Nephron progenitor cell (in vitro differentiated cells): ENCODE results near the gene POLL.
A peak's percentile ranks its signal among the peaks of the same experiment; 100 is the strongest.

Source experiments
- DNase-seq: peaks from one replicate; pipeline ENCODE4 v3.0.0; 2021
- H3K27ac Mint-ChIP-seq: 2 replicates; pipeline ENCODE4 v1.8.0; 2021; ENCODE audit warnings: mild to moderate bottlenecking, moderate library complexity, mixed read lengths
- H3K27me3 Mint-ChIP-seq: 2 replicates; pipeline ENCODE4 v1.8.0; 2021; ENCODE audit warnings: mild to moderate bottlenecking, low read depth, mixed read lengths; ENCODE audit not compliant: poor library complexity
- H3K36me3 Mint-ChIP-seq: 2 replicates; pipeline ENCODE4 v1.8.0; 2021; ENCODE audit warnings: low read depth, mixed read lengths
- H3K4me1 Mint-ChIP-seq: 2 replicates; pipeline ENCODE4 v1.8.0; 2021; ENCODE audit warnings: mixed read lengths
- H3K4me3 Mint-ChIP-seq: 2 replicates; pipeline ENCODE4 v1.8.0; 2021; ENCODE audit warnings: mild to moderate bottlenecking, moderate library complexity, mixed read lengths
- H3K9me3 Mint-ChIP-seq: 2 replicates; pipeline ENCODE4 v1.8.0; 2021; ENCODE audit warnings: mild to moderate bottlenecking, moderate library complexity, mixed read lengths
- CTCF ChIP-seq: fragments of 200-600 bp; sonication (generic); IDR thresholded peaks from 2 replicates; pipeline ENCODE4 v1.5.0; 2021; ENCODE audit warnings: antibody characterized with exemption

The POLL gene

GRCh38 chr10:101585841-101586240, 2.2 kb downstream of the POLL start:
- no peak for TF ChIP-seq CTCF
- Mint-ChIP-seq H3K27ac (peak overlapping the region; percentile 47), H3K4me1 (peaks cover 42% of the 10 kb centered on the region), H3K36me3 (peaks cover 19% of the 10 kb centered on the region), H3K4me3 (peak overlapping the region; percentile 96), H3K9me3 (no peaks in the 10 kb centered on the region), H3K27me3 (peaks cover 3% of the 10 kb centered on the region)
- DNase-seq, result no peak

GRCh38 chr10:101580486-101581399, 7.3 kb downstream of the POLL start:
- no peak for TF ChIP-seq CTCF
- H3K36me3 Mint-ChIP-seq, result peaks cover 41% of the 10 kb centered on the region
- H3K27me3 Mint-ChIP-seq, result peaks cover 3% of the 10 kb centered on the region
- no peak overlapping the region for H3K27ac Mint-ChIP-seq
- H3K4me3 Mint-ChIP-seq, result no peak overlapping the region
- H3K9me3 Mint-ChIP-seq, result no peaks in the 10 kb centered on the region
- H3K4me1 Mint-ChIP-seq, result peaks cover 4% of the 10 kb centered on the region
- DNase-seq, result no peak

DNA sequence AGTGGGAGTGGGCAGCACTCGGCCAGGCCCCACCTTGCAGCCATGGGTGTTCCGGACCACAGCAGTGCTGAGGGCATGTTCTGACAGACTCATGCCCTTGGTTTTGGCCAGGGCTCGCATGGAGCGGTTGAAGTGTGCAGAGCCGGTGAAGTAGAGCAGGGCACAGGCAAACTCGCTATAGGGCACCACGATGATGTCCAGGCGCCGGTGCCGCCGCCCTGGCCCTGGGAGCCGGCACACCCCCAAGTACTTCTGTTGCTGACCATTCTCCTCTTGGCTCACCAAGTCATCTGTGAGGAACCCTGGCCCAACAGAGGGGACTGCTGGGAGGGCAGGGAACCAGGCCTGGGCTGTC, 8.6 kb downstream of the POLL start:
- H3K4me1 Mint-ChIP-seq, result peaks cover 7% of the 10 kb centered on the region
- H3K27me3 Mint-ChIP-seq, result no peaks in the 10 kb centered on the region
- DNase-seq, result no peak
- no peak for TF ChIP-seq CTCF
- no peak overlapping the region for H3K27ac Mint-ChIP-seq
- H3K9me3 Mint-ChIP-seq, result no peaks in the 10 kb centered on the region
- no peak overlapping the region for H3K4me3 Mint-ChIP-seq
- peaks cover 34% of the 10 kb centered on the region for H3K36me3 Mint-ChIP-seq

DNA sequence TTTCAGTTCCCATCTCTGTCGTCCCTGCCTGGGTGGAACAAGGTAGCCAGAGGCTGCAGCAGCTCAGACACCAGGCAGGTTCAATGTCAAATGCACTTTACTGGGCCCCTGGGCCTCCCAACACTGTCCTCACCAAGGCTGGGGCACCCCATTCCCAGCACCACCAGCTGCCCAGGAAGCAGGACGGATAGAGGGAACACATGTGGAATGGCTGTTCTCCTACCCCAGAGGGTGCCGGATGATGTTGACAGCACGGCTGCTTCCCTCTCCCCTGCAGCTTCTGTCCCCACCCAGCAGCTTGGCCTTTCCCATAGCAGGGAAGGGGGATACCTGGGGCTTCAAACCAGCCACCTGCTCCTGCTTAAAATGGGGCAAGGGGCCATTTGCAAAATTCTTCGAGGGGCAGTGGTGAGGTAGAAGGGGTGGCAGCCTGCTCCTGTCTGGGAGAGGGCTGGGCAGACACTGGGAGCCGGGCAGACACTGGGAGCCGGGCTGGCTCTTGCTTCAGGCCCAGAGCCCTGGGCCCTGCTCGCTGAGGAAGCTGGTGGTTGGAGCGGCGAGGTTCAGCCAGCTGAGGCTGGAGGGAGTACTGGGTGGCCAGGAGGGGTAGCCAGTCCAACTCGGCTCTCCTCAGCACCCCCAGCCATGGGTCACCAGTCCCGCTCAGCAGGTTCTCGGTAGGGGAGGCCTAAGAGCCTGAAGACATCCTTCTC, 9.1 kb downstream of the POLL start:
- no peak for DNase-seq
- H3K4me1 Mint-ChIP-seq, result peaks cover 12% of the 10 kb centered on the region
- H3K9me3 Mint-ChIP-seq, result no peaks in the 10 kb centered on the region
- no peak overlapping the region for H3K27ac Mint-ChIP-seq
- no peaks in the 10 kb centered on the region for H3K27me3 Mint-ChIP-seq
- H3K4me3 Mint-ChIP-seq, result no peak overlapping the region
- peaks cover 29% of the 10 kb centered on the region for H3K36me3 Mint-ChIP-seq
- TF ChIP-seq CTCF, result no peak

DNA sequence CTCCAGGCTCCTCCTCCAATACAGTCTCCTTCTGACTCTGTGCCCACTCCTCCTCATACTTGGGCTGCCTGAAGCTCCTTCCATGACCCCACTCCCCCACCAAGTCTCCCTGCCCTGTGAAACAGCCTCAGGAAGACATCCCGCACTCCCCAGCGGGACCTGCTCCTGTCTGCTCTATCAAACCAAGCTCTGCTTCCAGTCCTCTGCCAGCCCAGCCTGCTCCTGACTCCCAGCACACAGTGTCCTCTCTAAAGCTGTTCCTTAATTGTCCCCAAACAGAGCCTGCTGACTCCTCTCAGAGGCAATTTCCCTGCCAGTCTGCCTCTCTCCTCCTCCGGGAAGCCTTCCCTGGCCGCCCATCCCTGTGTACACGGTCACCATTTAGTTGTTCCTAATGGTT, 9.9 kb downstream of the POLL start:
- H3K27me3 Mint-ChIP-seq, result no peaks in the 10 kb centered on the region
- peaks cover 14% of the 10 kb centered on the region for H3K4me1 Mint-ChIP-seq
- TF ChIP-seq CTCF, result no peak
- H3K36me3 Mint-ChIP-seq, result peaks cover 26% of the 10 kb centered on the region
- no peak overlapping the region for H3K4me3 Mint-ChIP-seq
- DNase-seq, result no peak
- H3K27ac Mint-ChIP-seq, result peak overlapping the region; percentile 81
- no peaks in the 10 kb centered on the region for H3K9me3 Mint-ChIP-seq
